GM13977 (cell line): ENCODE data around the gene WDR13.

Experiments
- DNase-seq: peaks from one replicate; pipeline ENCODE4 v3.0.0; 2012; ENCODE audit warnings: low spot score
- in situ Hi-C: fragments of 300-500 bp; cut with MboI; formaldehyde crosslinking; loops from one replicate; pipeline ENCODE4 v1.12.0; 2022; ENCODE audit warnings: low sequenced_read_pairs, low pct_unique_long_range_greater_than_20kb, mixed read lengths, inconsistent platforms; ENCODE audit not compliant: unreplicated experiment
- TF ChIP-seq, protein P1 (sequence below): IDR thresholded peaks from 2 replicates; pipeline ENCODE4 v1.5.1; 2012; ENCODE audit warnings: mild to moderate bottlenecking, control low read depth; ENCODE audit not compliant: insufficient read depth; ENCODE audit errors: extremely low read depth, missing control alignments

The WDR13 gene

DNA sequence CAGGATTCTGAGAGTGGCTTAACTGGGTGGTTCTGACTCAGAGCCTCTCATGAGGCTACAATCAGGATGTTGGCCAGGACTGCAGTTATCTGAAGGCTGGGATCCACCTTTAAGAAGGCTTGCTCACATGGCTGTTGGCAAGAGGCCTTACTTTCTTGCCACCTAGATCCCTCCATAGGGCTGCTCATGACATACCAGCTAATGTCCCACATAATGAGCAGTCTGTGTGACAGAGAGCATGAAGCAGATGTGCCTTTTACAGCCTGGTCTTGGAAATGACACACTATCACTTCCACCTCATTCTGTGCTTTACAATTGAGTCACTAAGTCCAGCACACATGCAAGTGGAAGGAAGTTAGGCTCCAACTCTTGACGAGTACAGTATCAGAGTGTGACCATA is 27.3 kb upstream of the WDR13 start:
- DNase-seq, result peak; percentile 38
- in situ Hi-C loops, result no loop called here
- TF ChIP-seq, protein P1, sequence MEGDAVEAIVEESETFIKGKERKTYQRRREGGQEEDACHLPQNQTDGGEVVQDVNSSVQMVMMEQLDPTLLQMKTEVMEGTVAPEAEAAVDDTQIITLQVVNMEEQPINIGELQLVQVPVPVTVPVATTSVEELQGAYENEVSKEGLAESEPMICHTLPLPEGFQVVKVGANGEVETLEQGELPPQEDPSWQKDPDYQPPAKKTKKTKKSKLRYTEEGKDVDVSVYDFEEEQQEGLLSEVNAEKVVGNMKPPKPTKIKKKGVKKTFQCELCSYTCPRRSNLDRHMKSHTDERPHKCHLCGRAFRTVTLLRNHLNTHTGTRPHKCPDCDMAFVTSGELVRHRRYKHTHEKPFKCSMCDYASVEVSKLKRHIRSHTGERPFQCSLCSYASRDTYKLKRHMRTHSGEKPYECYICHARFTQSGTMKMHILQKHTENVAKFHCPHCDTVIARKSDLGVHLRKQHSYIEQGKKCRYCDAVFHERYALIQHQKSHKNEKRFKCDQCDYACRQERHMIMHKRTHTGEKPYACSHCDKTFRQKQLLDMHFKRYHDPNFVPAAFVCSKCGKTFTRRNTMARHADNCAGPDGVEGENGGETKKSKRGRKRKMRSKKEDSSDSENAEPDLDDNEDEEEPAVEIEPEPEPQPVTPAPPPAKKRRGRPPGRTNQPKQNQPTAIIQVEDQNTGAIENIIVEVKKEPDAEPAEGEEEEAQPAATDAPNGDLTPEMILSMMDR, result no peak

DNA sequence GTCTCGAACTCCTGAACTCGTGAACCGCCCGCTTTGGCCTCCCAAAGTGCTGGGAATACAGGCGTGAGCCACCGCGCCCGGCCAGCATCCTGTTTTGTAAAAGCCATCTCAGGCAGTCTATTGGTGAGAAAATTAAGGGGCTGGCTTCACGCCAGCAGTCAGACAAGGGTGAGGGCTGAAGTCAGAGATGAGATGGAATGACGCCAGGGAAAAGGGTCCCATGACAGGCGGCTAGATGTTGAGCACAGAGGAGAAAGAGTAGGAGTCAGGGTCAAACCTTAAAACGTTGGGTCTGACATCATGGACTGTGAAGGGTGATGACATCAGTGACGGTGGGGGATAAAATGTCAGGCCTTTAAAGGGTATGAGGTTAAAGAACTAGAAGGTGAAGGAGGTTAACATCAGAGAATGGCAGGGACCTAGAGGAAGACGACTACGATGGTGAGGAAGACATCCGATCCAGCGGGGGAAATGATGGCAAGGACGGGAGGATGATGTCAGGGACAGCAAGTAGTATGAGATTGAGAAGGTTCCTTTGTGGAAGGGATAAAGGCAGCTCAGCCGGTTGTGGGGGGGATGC is 23.5 kb upstream of the WDR13 start:
- DNase-seq, result no peak
- in situ Hi-C loops, result no loop called here
- TF ChIP-seq, protein P1, result no peak

DNA sequence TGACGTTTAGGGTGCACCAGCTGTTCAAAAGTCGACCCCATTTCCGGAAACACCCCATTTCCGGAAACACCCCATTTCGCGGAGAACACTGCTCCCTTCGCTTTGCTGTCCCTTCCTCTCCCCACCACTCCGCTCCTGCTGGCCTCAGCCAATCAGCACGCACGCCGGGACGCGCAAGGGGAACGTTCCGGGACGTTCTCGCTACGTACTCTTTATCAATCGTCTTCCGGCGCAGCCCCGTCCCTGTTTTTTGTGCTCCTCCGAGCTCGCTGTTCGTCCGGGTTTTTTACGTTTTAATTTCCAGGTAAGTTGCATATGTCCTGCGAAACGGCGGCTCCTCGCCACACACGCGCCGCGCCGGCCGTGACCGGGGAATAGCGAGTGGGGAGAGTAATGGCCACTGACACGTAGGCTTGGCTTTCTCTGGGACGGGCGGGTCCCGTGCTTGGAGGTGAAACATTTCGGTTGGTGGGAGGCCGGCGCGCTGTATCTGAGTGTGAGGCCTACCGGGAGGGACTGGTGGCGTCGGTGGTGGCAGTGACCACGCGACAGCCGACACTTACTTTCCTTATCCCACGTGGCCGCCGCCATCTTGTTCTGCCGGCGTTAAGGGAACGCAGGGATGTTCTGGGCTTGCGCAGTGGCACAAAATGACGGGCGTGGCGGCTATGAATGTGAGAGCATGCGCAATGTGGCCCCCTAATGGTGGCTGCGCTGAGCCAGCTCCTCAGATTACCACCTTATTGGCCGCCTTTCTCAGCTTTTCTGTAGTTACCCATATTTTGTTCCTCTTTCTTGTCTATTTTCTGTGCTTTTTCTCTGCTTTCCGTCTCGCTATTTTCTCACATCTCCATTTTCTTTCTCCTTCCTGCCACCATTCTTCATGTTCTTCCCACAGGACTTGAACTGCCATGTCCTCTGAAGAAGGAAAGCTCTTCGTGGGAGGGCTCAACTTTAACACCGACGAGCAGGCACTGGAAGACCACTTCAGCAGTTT is 22.7 kb upstream of the WDR13 start, which contains the start of gene RBM3:
TSS of gene RBM3 (plus strand) at position 215 of the 997 bp plus-strand sequence. CDS start at position 912, 697 bp downstream.
- TF ChIP-seq, protein P1, result peak; percentile 31
- in situ Hi-C loops, result no loop called here
- DNase-seq, result peak; percentile 83

DNA sequence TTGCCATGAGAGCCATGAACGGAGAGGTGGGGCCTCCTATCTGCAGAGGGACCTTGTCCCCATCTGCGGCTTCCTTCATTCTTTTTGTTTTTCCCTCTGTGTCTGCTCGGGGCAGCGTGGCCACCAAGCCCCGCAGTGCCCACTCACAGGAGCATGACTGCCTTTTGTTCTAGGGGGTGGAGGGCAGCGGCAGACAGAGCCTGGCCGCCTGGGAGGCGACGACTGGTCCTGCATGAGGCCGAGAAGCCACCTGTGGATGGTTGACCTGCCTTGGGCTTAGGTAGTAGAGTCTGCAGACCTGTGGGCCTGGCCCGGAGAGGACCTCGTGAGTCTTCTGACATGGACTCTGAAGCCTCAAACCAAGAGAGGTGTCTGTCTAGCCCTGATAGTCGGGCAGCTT is 21.6 kb upstream of the WDR13 start:
- in situ Hi-C loops, result no loop called here
- no peak for DNase-seq
- TF ChIP-seq, protein P1, result no peak

DNA sequence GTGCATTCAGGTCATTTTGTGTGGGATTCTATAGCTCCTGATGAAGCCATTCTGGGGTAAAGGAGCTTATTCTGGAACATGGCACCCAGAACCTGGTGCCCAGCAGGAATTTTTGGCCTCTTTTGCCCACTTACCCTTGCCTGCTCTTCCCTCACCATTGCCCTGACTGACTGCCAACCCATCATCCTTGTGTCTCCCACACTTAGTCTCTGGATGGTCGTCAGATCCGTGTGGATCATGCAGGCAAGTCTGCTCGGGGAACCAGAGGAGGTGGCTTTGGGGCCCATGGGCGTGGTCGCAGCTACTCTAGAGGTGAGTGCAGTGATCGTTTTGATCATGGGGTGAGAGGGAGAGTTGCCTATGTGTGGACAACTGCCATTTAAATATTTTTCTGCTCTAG is 21.2 kb upstream of the WDR13 start:
- TF ChIP-seq, protein P1, result no peak
- DNase-seq, result no peak
- in situ Hi-C loops, result no loop called here

DNA sequence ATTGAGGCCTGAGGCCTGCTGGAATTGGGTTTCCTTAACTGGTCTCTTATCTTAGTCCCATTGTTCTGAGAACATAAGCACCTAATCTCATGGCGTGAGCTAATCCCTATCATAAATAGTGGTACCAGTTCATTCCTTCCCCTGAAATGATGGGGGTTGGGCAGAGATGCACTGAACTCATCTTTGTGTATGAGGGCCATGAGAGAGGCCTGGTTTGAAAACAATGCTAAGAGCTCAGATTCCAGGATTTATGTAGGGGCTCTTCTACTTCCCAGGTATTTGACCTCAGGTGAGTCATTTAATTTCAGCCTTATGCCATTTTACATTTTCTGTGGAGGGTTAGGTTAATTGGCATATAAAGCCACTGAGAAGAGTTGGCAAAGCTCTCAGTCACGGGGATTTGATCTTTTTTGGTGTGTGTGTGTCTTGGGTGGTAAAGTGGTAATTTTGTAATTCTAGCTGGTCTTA is 18.6 kb upstream of the WDR13 start:
- TF ChIP-seq, protein P1, result no peak
- no peak for DNase-seq
- in situ Hi-C loops, result no loop called here
